DMS53 treated with DMSO at 0.1 percent for 48 hours (cell line): ENCODE results near the gene OXNAD1.
A peak's percentile ranks its signal among the peaks of the same experiment; 100 is the strongest.

Experiments used
- DNase-seq: peaks from one replicate; lab custom pipeline; 2025; ENCODE audit not compliant: unreplicated experiment; lab: John Stamatoyannopoulos, UW

Gene OXNAD1

GRCh38 chr3:16245609-16246008 lies 19.4 kb upstream of the OXNAD1 start:
- DNase-seq = no peak

- peak; percentile 31 for DNase-seq
Observed at GRCh38 chr3:16247282-16248061, 17.5 kb upstream of the OXNAD1 start.

GRCh38 chr3:16248556-16248955 lies 16.5 kb upstream of the OXNAD1 start:
- DNase-seq = no peak

- DNase-seq = no peak
Observed at GRCh38 chr3:16249336-16249735, 15.7 kb upstream of the OXNAD1 start.

- no peak for DNase-seq
Observed at GRCh38 chr3:16249886-16250285, 15.1 kb upstream of the OXNAD1 start.

GRCh38 chr3:16251316-16252085 lies 13.5 kb upstream of the OXNAD1 start:
- no peak for DNase-seq

- peak; percentile 9 for DNase-seq
Observed at GRCh38 chr3:16252243-16252978, 12.6 kb upstream of the OXNAD1 start.

GRCh38 chr3:16252988-16253387 lies 12.0 kb upstream of the OXNAD1 start:
- no peak for DNase-seq

- DNase-seq = no peak
Observed at GRCh38 chr3:16253601-16254000, 11.4 kb upstream of the OXNAD1 start.

- no peak for DNase-seq
Observed at GRCh38 chr3:16254916-16255315, 10.1 kb upstream of the OXNAD1 start.

- DNase-seq = no peak
Observed at GRCh38 chr3:16255326-16255725, 9.7 kb upstream of the OXNAD1 start.

- DNase-seq = no peak
Observed at GRCh38 chr3:16255726-16256125, 9.3 kb upstream of the OXNAD1 start.

GRCh38 chr3:16257309-16257708 lies 7.7 kb upstream of the OXNAD1 start:
- DNase-seq = no peak

GRCh38 chr3:16258177-16258576 lies 6.8 kb upstream of the OXNAD1 start:
- DNase-seq = no peak

- no peak for DNase-seq
Observed at GRCh38 chr3:16258866-16259265, 6.1 kb upstream of the OXNAD1 start.

GRCh38 chr3:16260046-16260445 lies 5.0 kb upstream of the OXNAD1 start:
- no peak for DNase-seq

- no peak for DNase-seq
Observed at GRCh38 chr3:16262174-16262573, 2.8 kb upstream of the OXNAD1 start.

- DNase-seq = no peak
Observed at GRCh38 chr3:16264174-16264707, 771 bp upstream of the OXNAD1 start.

GRCh38 chr3:16265455-16265786 lies 409 bp downstream of the OXNAD1 start:
- no peak for DNase-seq

GRCh38 chr3:16266714-16267113 lies 1.7 kb downstream of the OXNAD1 start:
- no peak for DNase-seq

GRCh38 chr3:16270855-16271254 lies 5.8 kb downstream of the OXNAD1 start:
- no peak for DNase-seq

GRCh38 chr3:16272588-16272987 lies 7.6 kb downstream of the OXNAD1 start:
- DNase-seq = no peak
